Effector CD8-positive, alpha-beta T cell (primary cell): ENCODE results near the gene TRANK1.

Source experiments
- DNase-seq: peaks from one replicate; lab custom pipeline; 2025; lab: John Stamatoyannopoulos, UW

Gene TRANK1

DNA sequence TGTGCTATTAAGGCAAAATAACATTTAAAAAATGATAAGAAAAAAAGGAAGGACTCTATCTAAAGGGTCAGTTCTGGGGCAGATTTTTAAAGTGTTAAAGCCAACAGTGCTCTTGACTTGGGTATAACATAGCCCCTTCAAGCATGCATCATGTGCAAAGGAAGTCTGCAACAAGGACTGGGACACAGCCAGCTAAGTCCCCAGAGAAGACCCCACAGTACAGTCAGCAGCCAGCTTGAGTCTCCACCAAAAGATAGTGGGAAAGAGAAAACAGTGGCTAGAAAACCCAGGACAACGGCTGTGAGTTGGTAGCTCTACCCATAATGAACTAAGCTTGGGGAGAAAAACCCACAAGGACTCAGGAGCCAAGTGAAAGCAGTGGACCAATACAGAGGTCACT is 94.1 kb downstream of the TRANK1 start:
- no peak for DNase-seq

DNA sequence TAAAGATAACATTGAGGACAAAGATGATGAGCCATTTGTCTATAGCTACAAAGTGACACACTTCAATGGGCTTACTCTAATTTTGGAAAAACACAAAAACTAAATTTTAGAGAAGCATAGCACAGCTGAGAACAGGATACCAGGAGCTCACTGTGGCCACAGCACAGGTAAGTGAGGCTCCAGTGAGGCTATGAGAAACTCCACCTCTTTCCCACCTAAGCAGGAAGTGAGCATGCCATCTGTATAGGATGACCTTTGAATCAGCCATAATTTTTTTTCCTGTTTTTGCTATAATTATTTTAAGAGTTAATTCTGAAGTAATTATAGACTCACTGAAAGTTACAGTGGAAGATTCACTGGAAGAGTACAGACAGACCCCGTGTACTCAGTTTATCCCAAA is 98.4 kb downstream of the TRANK1 start:
- no peak for DNase-seq

DNA sequence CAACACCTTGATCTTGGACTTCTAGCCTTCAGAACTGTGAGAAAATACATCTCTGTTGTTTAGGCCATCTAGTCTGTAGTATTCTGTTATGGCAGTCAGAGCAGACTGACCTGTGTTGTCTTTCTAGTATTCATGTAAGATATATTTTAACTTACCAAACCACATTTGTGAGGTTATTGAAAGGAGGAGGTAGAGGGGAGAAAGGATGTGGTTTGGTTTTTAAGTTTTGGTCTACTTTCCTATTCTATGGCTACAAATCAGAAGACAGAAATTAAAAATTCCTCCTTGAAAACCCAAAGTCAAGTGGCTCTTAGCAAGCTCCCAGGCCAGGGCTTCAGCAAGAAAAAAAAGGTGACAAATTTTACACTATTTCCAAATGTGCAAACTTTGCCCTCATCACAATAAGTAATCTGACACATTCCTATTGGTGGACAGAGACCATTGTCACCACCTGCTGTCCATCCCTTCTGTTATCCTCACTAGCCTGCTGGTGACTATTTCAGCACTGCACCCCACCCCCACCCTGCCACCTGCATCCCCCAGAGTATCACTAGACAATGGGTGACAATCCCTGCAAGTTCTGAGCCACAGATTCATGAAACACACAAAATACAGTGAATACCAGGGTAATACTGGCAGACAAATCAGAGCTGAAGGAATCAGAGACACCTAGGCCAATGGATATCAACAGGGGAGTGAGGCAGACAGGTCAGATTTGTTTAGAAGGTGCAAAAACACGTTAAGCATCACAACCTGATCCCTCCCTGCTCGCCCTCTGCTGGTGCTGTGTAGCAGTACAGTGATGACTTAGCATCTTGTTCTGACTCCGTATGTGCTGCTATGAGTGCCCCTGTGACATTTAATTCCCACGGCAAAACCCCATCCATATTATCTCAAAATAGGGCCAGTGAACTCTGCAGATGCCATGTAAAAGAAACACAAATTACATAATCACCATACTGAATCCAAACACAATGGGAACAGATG is 101.5 kb downstream of the TRANK1 start:
- peak; percentile 8 for DNase-seq

- no peak for DNase-seq
These were observed 102.6 kb downstream of the TRANK1 start for GRCh38 chr3:36842275-36842674.

DNA sequence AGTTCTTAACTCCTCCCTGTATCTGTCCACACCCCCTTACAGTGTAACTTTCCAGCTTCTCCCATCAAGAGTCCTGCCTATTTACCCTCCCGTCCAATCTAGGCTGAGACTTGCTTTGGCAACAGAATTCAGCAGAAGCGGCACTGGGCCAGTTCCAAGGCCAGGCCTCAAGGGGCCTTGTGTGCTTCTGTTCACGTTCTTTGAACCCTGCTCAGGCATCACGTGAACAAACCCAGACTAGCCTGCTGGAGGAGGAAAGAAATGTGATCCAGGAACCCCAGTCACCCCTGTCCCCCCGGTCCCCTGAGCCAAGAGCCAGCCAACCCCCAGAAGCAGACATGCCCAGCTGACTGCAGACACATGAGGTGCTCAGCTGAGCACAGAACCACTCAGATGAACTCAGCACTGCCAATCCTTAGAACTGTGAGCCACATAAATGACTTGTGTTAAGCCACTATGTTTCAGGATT is 104.4 kb downstream of the TRANK1 start:
- DNase-seq = no peak

- DNase-seq = no peak
These were observed 107.8 kb downstream of the TRANK1 start for GRCh38 chr3:36837089-36837488.

DNA sequence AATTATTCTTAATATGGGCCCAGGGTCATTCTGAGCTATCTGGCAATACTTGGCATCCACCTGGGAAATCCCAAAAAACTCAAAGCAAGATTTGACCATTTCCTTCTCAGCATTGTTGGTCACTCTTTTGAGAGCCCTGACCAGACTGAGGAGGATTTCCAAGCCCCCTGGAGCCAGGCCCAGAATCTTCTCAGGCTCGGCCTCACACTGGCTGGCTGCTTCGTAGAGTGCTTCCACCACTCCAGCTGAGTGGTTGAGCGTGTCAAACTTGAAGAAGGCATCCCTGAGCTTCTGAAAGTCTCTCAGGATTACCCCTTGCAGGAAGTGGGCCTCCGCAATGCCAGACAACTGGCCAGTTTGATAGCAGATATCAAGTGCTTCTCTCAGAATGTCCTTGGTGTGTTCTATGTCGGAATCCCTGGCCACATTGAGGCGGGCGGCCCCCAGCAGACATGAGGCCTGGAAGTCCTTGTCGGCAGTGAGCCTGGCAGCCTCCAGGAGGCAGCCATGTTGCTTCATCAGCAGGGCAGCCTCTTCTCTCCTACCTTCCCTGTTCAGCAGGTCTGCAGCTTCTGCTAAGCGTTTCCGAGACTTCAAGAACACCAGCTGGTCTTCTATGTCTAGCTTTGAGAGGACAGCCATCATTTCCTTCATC is 111.6 kb downstream of the TRANK1 start:
- no peak for DNase-seq

- no peak for DNase-seq
These were observed 112.4 kb downstream of the TRANK1 start for GRCh38 chr3:36832406-36832805.

- no peak for DNase-seq
These were observed 117.7 kb downstream of the TRANK1 start for GRCh38 chr3:36827133-36827532.

- DNase-seq = no peak
These were observed 118.6 kb downstream of the TRANK1 start for GRCh38 chr3:36826240-36826639.

DNA sequence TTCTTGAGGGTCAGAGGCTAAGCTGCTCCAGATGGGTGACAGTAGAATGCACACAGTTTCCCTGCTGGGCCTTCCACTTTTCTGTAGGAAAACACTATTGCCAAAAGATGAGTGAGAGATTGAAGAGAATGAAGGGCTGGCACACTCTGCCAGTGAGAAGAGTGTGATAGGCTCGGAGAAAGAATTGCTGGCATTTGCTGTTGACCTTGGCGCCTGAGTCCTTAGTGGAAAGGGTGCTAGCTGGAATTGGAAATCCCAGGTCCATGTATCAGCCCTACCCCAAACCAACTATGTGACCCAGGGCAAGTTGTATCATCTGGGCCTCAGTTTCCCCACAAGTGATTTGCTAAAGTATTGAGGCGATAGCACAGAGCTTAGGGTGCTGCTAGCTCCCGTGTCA is 120.4 kb downstream of the TRANK1 start:
- DNase-seq = no peak

- DNase-seq = no peak
These were observed 121.0 kb downstream of the TRANK1 start for GRCh38 chr3:36823806-36824205.

- no peak for DNase-seq
These were observed 124.8 kb downstream of the TRANK1 start for GRCh38 chr3:36820083-36820482.

- DNase-seq = no peak
These were observed 126.9 kb downstream of the TRANK1 start for GRCh38 chr3:36817806-36818533.

DNA sequence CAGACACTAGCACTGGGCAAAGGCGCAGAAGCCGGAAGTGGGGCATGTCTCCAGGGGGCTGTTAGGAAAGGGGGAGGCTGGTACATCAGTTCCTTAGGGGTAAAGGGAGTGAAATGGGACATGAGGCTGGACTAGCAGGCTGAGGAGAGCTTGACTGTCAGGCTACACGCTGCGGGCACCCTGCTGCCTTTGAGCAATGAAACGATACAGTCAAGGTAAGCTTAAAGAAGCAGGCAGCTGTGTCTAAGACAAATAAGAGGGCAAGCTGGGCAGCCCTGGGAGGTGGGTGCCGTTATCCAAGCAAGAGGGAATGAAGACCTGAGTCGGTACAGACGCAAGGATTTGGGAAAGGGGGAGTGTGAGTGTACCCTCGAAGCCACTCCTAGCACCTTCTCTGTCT is 129.5 kb downstream of the TRANK1 start:
- DNase-seq = no peak

DNA sequence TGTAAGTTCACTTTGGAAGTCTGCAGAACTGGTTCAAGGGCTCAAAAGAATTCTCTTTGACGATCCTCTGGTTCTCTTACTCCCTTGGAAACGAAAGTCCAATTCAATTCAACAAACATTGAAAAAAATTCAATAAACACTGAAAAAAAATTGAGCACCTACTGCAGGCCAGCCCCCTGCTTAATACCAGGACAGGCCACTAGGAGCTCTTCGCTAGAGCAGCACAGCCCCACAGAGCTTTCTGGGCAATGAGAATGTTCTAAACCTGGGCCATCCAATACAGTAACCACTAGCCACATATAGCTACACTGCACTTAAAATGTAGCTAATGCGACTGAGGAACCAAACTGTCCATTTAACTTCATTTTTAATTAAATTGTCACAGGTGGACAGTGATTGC is 130.1 kb downstream of the TRANK1 start:
- DNase-seq = no peak

- DNase-seq = no peak
These were observed 130.7 kb downstream of the TRANK1 start for GRCh38 chr3:36814066-36814717.

DNA sequence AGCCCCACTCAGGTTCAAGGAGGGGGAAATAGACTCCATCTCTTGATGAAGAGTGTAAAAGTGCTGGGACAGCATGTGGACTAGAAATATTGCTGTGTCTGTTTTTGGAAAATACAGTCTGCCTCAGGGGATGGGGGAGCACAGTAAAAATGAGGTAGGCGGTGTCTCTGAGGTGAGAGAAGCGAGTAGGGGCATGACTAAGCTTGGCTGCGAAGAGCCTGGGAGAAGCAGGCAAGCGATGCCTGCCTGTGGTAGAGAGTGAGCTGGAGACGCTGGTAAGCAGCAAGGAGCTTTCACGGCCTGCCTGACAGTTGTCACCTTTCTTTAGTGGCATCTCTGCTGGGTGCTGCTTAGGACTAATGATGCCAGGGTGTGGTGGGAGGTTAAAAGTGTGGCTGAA is 131.5 kb downstream of the TRANK1 start:
- DNase-seq = no peak

GRCh38 chr3:36812240-36812639 is 132.6 kb downstream of the TRANK1 start:
- DNase-seq = no peak

DNA sequence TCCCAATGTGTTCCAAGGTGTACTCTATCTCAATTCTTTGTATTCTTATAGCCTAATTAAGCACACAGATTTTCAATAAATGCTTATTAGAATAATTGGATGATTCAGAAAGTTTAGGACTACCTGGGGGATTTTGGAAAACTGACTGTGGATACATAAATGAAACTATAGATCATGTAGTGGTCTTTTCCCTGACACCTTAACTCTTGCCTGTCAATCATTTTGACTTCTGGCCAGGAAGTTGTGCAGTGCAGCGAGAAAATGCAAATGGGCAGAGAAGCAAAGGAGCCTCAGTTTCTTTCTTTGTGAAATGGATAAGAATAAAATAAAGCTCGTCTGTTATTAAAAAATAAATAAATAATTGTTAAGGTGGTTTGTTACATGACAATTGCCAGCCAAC is 133.1 kb downstream of the TRANK1 start:
- no peak for DNase-seq

GRCh38 chr3:36804295-36805055 is 140.4 kb downstream of the TRANK1 start:
- DNase-seq = no peak
